Endodermal cell (in vitro differentiated cells): ENCODE results near the gene S100A11. TPM values are rescaled to one million over a fixed set of nuclear protein-coding genes. Genes with fewer than 3 reads are reported as not detected.

Source experiments
- DNase-seq: peaks from one replicate; pipeline ENCODE4 v3.0.0-alpha.2; 2017
- H3K27ac ChIP-seq: 2 replicates; pipeline ENCODE4 v1.5.1; 2013; ENCODE audit warnings: mild to moderate bottlenecking, low read depth, low read length, moderate library complexity
- H3K27me3 ChIP-seq: 2 replicates; pipeline ENCODE4 v1.6.1; 2013; ENCODE audit warnings: mild to moderate bottlenecking, low read length, moderate library complexity; ENCODE audit not compliant: insufficient read depth, control insufficient read depth, poor library complexity, severe bottlenecking
- H3K36me3 ChIP-seq: 2 replicates; pipeline ENCODE4 v1.7.0; 2013; ENCODE audit warnings: mild to moderate bottlenecking, low read length, moderate library complexity; ENCODE audit not compliant: control insufficient read depth, insufficient read depth
- H3K4me1 ChIP-seq: one replicate; pipeline ENCODE4 v1.7.0; 2013; ENCODE audit warnings: low read length; ENCODE audit not compliant: control insufficient read depth, insufficient read depth
- H3K4me3 ChIP-seq: 2 replicates; pipeline ENCODE4 v1.5.1; 2013; ENCODE audit warnings: mild to moderate bottlenecking, low read length, moderate library complexity
- H3K9ac ChIP-seq: 2 replicates; pipeline ENCODE4 v1.6.1; 2013; ENCODE audit warnings: mild to moderate bottlenecking, low read length, moderate library complexity; ENCODE audit not compliant: poor library complexity, severe bottlenecking; ENCODE audit errors: extremely low read depth
- H3K9me3 ChIP-seq: 2 replicates; pipeline ENCODE4 v1.6.1; 2013; ENCODE audit warnings: mild to moderate bottlenecking, low read length, moderate library complexity; ENCODE audit not compliant: control insufficient read depth
- H3K27ac Mint-ChIP-seq: 2 replicates; pipeline ENCODE4 v1.8.0; 2020; ENCODE audit warnings: mixed read lengths
- H3K27me3 Mint-ChIP-seq: 2 replicates; pipeline ENCODE4 v1.8.0; 2021; ENCODE audit warnings: mild to moderate bottlenecking, mixed read lengths; ENCODE audit not compliant: insufficient read depth
- H3K36me3 Mint-ChIP-seq: 2 replicates; pipeline ENCODE4 v1.8.0; 2020; ENCODE audit warnings: low read depth, mixed read lengths
- H3K4me1 Mint-ChIP-seq: 2 replicates; pipeline ENCODE4 v1.8.0; 2020; ENCODE audit warnings: mixed read lengths
- H3K4me3 Mint-ChIP-seq: 2 replicates; pipeline ENCODE4 v1.8.0; 2020; ENCODE audit warnings: mild to moderate bottlenecking, moderate library complexity, mixed read lengths
- H3K9me3 Mint-ChIP-seq: 2 replicates; pipeline ENCODE4 v1.8.0; 2020; ENCODE audit warnings: mild to moderate bottlenecking, mixed read lengths
- WGBS, 2 experiments: methylation state at CpG; one replicate each; pipeline versions ENCODE4 v1.1.5 to v1.1.7; 2013; ENCODE audit warnings: missing lambda C conversion rate in 2 of 2, mixed read lengths in 1 of 2; ENCODE audit not compliant: insufficient coverage in 1 of 2, insufficient read length in 1 of 2; 5-methylcytosine and 5-hydroxymethylcytosine counted together
- total RNA-seq, 2 donors: library from RNA; stranded (reverse); fragmentation: NEBNext Ultra II Directional in 1 of 2; extraction: Animal tissue kit (Norgen Biotek cat#: 25700) in 1 of 2; gene quantifications; 2 replicates in 1 of 2; 3 replicates in 1 of 2; pipeline ENCODE4 v1.2.1, GENCODE V29; 2021
- TF ChIP-seq, protein P1 (sequence below): fragments of 200-600 bp; sonication (generic); conservative IDR thresholded peaks from 2 replicates; pipeline ENCODE4 v1.5.0; 2021; ENCODE audit warnings: antibody characterized with exemption, mild to moderate bottlenecking

The S100A11 gene
- total RNA-seq, 2 donors from 2014 or later: 163 to 248 TPM

DNA sequence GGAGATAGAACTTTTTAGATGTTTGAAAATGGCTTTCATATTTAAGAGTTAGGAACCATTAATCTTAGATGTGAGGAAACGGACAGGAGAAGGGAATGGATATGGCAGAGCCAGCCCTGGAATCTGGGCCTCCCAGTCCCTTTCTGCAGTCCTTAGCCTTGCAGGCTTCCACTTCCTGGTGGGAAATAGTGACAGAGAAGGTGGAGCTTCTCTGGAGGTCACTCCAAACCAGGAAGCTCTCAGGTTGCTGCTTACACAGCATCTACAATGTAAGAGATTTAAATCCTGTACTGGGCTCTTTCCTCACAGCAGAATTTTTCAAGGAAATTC, 2.5 kb downstream of the S100A11 start:
- Histone ChIP-seq H3K36me3 (peaks cover 22% of the 10 kb centered on the region), H3K27ac (no peak overlapping the region), H3K9ac (no peak overlapping the region), H3K4me3 (peak overlapping the region; percentile 91), H3K9me3 (no peaks in the 10 kb centered on the region), H3K4me1 (peaks cover 8% of the 10 kb centered on the region), H3K27me3 (peaks cover 9% of the 10 kb centered on the region)
- Mint-ChIP-seq H3K36me3 (peaks cover 20% of the 10 kb centered on the region), H3K4me3 (peak overlapping the region; percentile 84), H3K4me1 (peaks cover 34% of the 10 kb centered on the region), H3K27ac (no peak overlapping the region), H3K9me3 (no peaks in the 10 kb centered on the region), H3K27me3 (peaks cover 3% of the 10 kb centered on the region)
- TF ChIP-seq, protein P1, sequence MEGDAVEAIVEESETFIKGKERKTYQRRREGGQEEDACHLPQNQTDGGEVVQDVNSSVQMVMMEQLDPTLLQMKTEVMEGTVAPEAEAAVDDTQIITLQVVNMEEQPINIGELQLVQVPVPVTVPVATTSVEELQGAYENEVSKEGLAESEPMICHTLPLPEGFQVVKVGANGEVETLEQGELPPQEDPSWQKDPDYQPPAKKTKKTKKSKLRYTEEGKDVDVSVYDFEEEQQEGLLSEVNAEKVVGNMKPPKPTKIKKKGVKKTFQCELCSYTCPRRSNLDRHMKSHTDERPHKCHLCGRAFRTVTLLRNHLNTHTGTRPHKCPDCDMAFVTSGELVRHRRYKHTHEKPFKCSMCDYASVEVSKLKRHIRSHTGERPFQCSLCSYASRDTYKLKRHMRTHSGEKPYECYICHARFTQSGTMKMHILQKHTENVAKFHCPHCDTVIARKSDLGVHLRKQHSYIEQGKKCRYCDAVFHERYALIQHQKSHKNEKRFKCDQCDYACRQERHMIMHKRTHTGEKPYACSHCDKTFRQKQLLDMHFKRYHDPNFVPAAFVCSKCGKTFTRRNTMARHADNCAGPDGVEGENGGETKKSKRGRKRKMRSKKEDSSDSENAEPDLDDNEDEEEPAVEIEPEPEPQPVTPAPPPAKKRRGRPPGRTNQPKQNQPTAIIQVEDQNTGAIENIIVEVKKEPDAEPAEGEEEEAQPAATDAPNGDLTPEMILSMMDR: no peak
- WGBS, 2 experiments: 76 to 82% methylated on average over 1 of the region's 1 CpG
- no peak for DNase-seq

DNA sequence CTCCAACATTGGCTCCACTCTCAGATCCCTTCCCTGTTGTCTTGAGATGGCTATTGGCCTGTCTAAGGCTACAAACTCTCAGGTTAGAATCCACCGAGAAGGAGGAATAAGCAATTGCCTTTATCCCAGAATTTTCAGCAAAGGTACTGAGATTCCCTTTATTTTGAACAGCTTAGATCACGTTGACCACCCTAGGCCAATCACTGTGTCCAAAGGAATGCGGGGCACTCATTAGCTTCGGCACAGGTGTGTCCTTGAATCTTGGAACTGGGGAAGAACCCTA, 6.9 kb downstream of the S100A11 start:
- Histone ChIP-seq H3K27me3 (peaks cover 11% of the 10 kb centered on the region), H3K9ac (no peak overlapping the region), H3K27ac (no peak overlapping the region), H3K9me3 (no peaks in the 10 kb centered on the region), H3K4me3 (no peak overlapping the region), H3K4me1 (peaks cover 3% of the 10 kb centered on the region), H3K36me3 (peaks cover 22% of the 10 kb centered on the region)
- no peaks in the 10 kb centered on the region for H3K27me3 Mint-ChIP-seq
- H3K4me3 Mint-ChIP-seq: no peak overlapping the region
- peaks cover 20% of the 10 kb centered on the region for H3K36me3 Mint-ChIP-seq
- H3K9me3 Mint-ChIP-seq: no peaks in the 10 kb centered on the region
- 95 to 96% methylated on average over 4 of the region's 4 CpGs for WGBS, 2 experiments
- peaks cover 11% of the 10 kb centered on the region for H3K4me1 Mint-ChIP-seq
- TF ChIP-seq, protein P1: no peak
- H3K27ac Mint-ChIP-seq: no peak overlapping the region
- DNase-seq: no peak

DNA sequence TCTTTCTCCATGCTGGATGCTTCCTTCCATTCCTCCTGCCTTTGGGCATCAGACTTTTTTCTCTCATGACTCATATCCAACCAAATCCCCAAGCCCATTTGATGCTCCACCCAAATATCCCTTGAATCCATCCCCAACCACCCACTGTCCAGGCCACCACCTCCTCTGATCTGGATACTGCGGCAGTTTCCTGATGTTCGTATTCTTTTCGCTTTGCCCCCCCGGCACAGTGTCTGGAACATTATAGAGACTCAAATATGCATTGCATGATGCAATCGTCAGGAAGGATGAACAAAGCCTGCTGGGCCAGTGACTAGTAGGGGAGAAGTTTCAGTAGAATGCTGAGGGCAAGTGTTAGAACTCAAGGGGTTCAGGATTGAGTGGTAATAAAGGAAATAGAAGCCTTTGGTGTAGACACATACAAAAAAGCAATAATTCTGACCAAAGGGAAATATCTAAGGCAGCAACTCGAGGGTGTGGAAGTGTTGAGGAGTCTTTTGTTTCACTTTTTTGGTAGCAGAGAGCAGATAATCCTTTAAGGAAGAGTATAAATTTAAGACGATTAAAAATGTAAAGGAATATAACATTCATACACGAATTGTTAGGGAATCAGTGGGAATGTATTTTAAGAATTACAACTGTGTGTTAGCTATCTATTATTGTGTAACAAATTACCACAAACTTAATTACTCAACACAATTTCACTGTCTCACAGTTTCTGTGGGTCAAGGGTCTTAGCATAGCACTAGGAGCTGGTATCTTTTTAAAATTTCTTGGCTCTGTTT, 7.5 kb downstream of the S100A11 start:
- no peaks in the 10 kb centered on the region for H3K9me3 ChIP-seq
- Mint-ChIP-seq H3K27ac (no peak overlapping the region), H3K9me3 (no peaks in the 10 kb centered on the region), H3K36me3 (peaks cover 20% of the 10 kb centered on the region), H3K4me3 (no peak overlapping the region), H3K27me3 (no peaks in the 10 kb centered on the region), H3K4me1 (peaks cover 8% of the 10 kb centered on the region)
- H3K27ac ChIP-seq: no peak overlapping the region
- no peaks in the 10 kb centered on the region for H3K4me1 ChIP-seq
- peaks cover 22% of the 10 kb centered on the region for H3K36me3 ChIP-seq
- WGBS, 2 experiments: 94 to 96% methylated on average over 5 to 8 of the region's 8 CpGs
- no peak for DNase-seq
- no peak overlapping the region for H3K4me3 ChIP-seq
- H3K27me3 ChIP-seq: peaks cover 11% of the 10 kb centered on the region
- no peak overlapping the region for H3K9ac ChIP-seq
- TF ChIP-seq, protein P1: no peak
